ENCODE data around the gene MAP2K6. TPM values are rescaled to one million over a fixed set of nuclear protein-coding genes. Genes with fewer than 3 reads are reported as not detected.

The MAP2K6 gene
- total and polyA plus RNA-seq, 10 of the 15 experiments (the other 5 are each of a cell fraction or from before 2014, with no cell fraction given), result 15.6 to 70.3 (median 22.9) TPM

- Histone ChIP-seq H4K20me1 (ENCODE audit: control insufficient read depth, insufficient read depth) (no peaks in the 10 kb centered on the region), H3K4me2 (ENCODE audit: control insufficient read depth, insufficient read depth) (no peak overlapping the region), H3K27me3 (replicated peaks in 1 of 2; ENCODE audit: control insufficient read depth in 2 of 2, insufficient read depth in 2 of 2, low read length in 1 of 2) (peaks cover 0 to 2% of the 10 kb centered on the region in 2 experiments; a peak in 2 of 4 replicates), H3K9me3 (replicated peaks; ENCODE audit: control insufficient read depth, insufficient read depth, low read length) (no peaks in the 10 kb centered on the region), H3K27ac (ENCODE audit: control insufficient read depth, insufficient read depth) (no peak overlapping the region), H3K4me1 (ENCODE audit: control insufficient read depth, insufficient read depth, low read length) (no peaks in the 10 kb centered on the region), H3K9ac (ENCODE audit: control insufficient read depth, insufficient read depth, low read length) (no peak overlapping the region), H3K79me2 (ENCODE audit: control insufficient read depth, insufficient read depth, low read length) (no peaks in the 10 kb centered on the region), H3K4me3 (no peak overlapping the region), H3K36me3 (ENCODE audit: control insufficient read depth in 2 of 2, insufficient read depth in 2 of 2, low read length in 1 of 2) (no peaks in the 10 kb centered on the region), H2AFZ (ENCODE audit: control insufficient read depth, low read depth, low read length) (no peak overlapping the region)
- FAIRE-seq, result no peak
- TF ChIP-seq RB1 (IDR thresholded peaks at IDR 0.05; ENCODE audit: borderline replicate concordance) (no peak), POU2F2 (IDR thresholded peaks at IDR 0.05; ENCODE audit: borderline replicate concordance, low read depth, low read length) (no peak), PAX8 (IDR thresholded peaks at IDR 0.05) (no peak), ZNF24 (IDR thresholded peaks at IDR 0.05) (no peak)
- SMC1A ChIA-PET (ENCODE audit: uncharacterized antibody, unreplicated experiment), result no interaction called here
- in situ Hi-C loops (cut with MboI) (no loop called here), intact Hi-C loops (cut with micrococcal nuclease; ENCODE audit: unreplicated experiment) (no loop called here)
- CTCF ChIA-PET, result no interaction called here
- BruUV-seq (replicated peaks), result no TSS peak
- ATAC-seq, result no peak
- WGBS (ENCODE audit: insufficient coverage, insufficient replicate concordance, low lambda C conversion rate, missing lambda C conversion rate), result 24% methylated on average over 9 of the region's 9 CpGs
- DNase-seq (ENCODE audit: low read depth, low spot score), result no peak
- POLR2A ChIA-PET, result no interaction called here
- RAD21 ChIA-PET (ENCODE audit: unreplicated experiment), result no interaction called here
Observed at GRCh38 chr17:69596141-69596540, 181.6 kb downstream of the MAP2K6 start.

GRCh38 chr17:69597898-69598692, 183.6 kb downstream of the MAP2K6 start:
- Histone ChIP-seq H2AFZ (ENCODE audit: control insufficient read depth, low read depth, low read length) (no peak overlapping the region), H3K9me3 (replicated peaks; ENCODE audit: control insufficient read depth, insufficient read depth, low read length) (no peaks in the 10 kb centered on the region), H3K4me2 (ENCODE audit: control insufficient read depth, insufficient read depth) (no peak overlapping the region), H3K4me3 (no peak overlapping the region), H3K27ac (ENCODE audit: control insufficient read depth, insufficient read depth) (no peak overlapping the region), H3K4me1 (ENCODE audit: control insufficient read depth, insufficient read depth, low read length) (no peaks in the 10 kb centered on the region), H3K27me3 (replicated peaks in 1 of 2; ENCODE audit: control insufficient read depth in 2 of 2, insufficient read depth in 2 of 2, low read length in 1 of 2) (peaks cover 0 to 2% of the 10 kb centered on the region in 2 experiments; a peak in 2 of 4 replicates), H3K9ac (ENCODE audit: control insufficient read depth, insufficient read depth, low read length) (no peak overlapping the region), H3K36me3 (ENCODE audit: control insufficient read depth in 2 of 2, insufficient read depth in 2 of 2, low read length in 1 of 2) (no peaks in the 10 kb centered on the region), H3K79me2 (ENCODE audit: control insufficient read depth, insufficient read depth, low read length) (no peaks in the 10 kb centered on the region), H4K20me1 (ENCODE audit: control insufficient read depth, insufficient read depth) (no peaks in the 10 kb centered on the region)
- FAIRE-seq (no peak), ATAC-seq (no peak), DNase-seq (ENCODE audit: low read depth, low spot score) (no peak)
- ChIA-PET POLR2A (no interaction called here), SMC1A (ENCODE audit: uncharacterized antibody, unreplicated experiment) (interaction anchor here (0.7 to 1.0 kb wide), 2 partner anchors 9 to 977 kb away, joined by 3 read pairs; no protein-coding TSS in a partner anchor), CTCF (interaction anchor here (1.4 to 3.1 kb wide), 2 partner anchors 9 to 11 kb away, joined by 6 to 21 read pairs; no protein-coding TSS in a partner anchor), RAD21 (ENCODE audit: unreplicated experiment) (no interaction called here)
- 43% methylated on average over 7 of the region's 7 CpGs for WGBS (ENCODE audit: insufficient coverage, insufficient replicate concordance, low lambda C conversion rate, missing lambda C conversion rate)
- TF ChIP-seq TCF3 (IDR thresholded peaks at IDR 0.05; ENCODE audit: borderline replicate concordance, insufficient read depth, low read depth, low read length) (no peak), EP300 (IDR thresholded peaks at IDR 0.05; ENCODE audit: borderline replicate concordance in 1 of 2, control insufficient read depth in 1 of 2, low read depth in 2 of 2, low read length in 2 of 2) (no peak), TAF1 (IDR thresholded peaks at IDR 0.05; ENCODE audit: borderline replicate concordance, low read depth, low read length) (no peak)
- intact Hi-C loops (cut with micrococcal nuclease; ENCODE audit: unreplicated experiment), result no loop called here
- in situ Hi-C loops (cut with MboI), result no loop called here
- no TSS peak for BruUV-seq (replicated peaks)
